ENCODE measurements around the gene TSHB. TPM values are rescaled to one million over a fixed set of nuclear protein-coding genes. Genes with fewer than 3 reads are reported as not detected.
"Not testable (repeated sequence)": the region's sequence is repeated elsewhere in the genome, so short reads cannot be mapped to it uniquely, and the experiment has no call there.

The TSHB gene
- under 1 TPM in 2 of 4 donors, not detected in 2; 0.43 to 0.89 TPM for polyA plus RNA-seq (ENCODE audit: insufficient read length in 4 of 4)

DNA sequence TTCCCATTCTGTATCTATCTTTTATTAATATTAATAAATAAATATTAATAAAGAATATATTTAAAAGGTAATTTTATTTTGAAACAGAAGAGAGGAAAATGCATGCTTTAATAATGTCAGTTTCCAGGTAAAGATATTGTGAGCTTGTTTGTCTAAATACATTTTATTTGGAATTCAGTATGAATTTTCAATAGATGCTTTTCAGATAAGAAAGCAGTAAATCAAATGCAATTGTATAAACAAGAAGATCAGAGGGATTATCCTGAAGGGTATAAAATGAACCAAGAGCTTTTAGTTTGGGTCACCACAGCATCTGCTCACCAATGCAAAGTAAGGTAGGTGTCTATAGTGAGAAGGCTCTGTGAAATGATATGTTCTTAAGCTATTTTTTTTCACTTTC, at the start of gene TSHB:
TSS of gene TSHB (plus strand) at position 301 of the 400 bp plus-strand sequence. CDS start 3,537 bp downstream, outside the sequence.
- DNase-seq (ENCODE audit: low read depth in 4 of 4, low spot score in 3 of 4): no peak

DNA sequence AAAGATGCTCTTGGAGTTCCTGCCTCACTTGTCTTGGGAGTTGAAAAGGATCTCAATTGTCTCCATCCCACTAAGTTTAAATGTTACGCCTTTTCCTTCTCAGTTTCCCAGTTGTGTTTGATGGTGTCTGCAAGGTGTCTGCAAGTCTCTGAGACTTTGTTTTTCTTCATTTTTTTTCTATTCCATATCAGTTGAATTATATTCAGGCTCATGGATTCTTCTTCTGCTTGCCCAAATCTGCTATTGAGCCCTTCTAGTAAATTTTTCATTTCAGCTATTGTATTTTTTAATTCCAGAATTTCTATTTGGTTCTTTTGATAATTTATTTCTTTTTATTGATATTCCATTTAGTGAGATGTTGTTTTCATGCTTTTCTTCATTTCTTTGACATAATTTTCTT, 47.4 kb upstream of the TSHB start:
- no peak for DNase-seq (ENCODE audit: low read depth in 4 of 4, low spot score in 3 of 4)

DNA sequence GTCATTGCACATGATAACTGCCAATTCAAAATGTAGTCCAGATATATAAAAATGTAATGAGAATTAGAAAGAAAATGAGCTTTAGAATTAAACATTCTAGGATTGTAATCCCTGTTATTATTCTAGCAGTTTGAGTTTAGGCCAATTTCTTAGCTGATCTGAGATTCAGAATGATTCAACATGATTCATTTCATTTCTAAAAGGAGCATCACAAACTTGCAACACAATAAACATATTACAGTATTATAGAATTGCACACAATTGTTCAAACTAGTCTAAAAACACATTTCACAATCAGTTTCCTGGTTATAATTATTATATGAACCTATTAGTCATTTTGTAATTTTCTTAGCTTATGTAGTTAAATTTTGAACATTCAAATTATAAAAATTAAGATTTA, 43.3 kb upstream of the TSHB start:
- DNase-seq (ENCODE audit: low read depth in 4 of 4, low spot score in 3 of 4): no peak

DNA sequence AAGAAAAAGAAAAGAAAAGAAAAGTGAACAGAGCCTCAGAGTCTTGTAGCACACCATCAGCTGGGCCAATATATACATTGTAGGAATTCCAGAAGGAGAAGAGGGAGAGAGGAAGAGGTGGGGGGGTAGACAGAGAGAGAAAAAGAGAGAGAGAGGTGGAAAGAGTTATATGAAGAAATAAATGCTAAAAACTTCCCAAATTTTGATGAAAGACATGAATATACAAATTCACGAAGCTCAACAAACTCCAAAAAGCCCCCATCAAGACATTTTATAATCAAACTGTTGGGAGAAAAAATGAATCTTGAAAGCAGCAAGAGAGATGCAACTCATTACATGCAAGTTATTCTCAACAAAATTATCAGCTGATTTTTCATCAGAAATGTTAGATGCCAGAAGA, 41.5 kb upstream of the TSHB start:
- DNase-seq (ENCODE audit: low read depth in 4 of 4, low spot score in 3 of 4): no peak

DNA sequence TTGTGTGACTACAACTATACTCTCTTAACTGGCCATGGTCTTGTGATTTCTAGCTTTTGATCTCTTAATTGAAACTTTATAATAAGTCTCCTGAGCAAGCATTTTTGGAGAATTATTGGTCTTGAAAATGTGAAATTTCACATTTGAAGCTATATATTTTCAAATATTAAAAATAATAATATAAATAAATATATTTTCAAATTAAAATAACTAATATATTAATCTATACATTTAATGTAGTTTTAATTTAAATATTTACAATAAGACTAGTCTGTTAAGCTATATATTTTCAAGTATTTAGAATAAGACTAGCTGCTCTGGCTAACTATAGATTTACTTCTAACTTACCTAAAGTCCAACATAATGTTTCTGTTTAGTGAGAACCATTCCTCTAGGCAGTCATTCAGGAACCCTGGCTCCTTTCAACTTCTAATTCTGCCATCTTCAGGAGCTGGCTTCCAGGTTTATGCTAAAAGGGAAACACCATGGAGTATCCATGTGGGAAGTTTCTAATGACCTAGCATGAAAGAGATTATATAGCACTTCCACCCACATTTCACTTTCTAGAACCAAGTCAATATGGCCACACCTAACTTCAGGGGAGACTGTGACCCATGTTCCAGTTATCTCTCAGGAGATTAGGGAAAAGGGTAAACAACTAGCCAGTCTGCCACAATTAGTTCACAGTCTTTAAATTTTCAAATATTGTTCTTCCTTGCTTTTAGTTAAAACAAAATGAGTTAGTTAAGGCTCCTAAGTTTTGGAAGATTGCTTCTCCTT, 31.9 kb upstream of the TSHB start:
- DNase-seq (ENCODE audit: low read depth in 4 of 4, low spot score in 3 of 4): no peak

DNA sequence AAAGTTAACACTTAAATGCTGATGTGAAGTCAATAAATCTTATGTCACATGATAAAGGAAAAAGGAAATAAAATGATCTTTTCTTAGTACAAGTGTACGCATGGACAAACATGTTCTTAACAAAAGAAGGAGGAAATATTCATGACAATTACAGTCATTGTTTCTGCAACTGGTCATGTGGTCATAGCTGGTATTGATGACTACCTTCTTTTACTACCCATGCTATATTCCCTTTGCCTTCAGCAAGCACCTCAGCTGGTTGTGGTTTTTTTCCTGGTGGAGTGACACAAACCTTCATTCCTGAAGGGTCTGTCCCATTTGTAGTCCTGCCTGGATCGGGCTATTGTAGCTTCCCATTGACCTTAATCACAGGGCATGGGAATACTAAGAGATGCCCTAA, 23.4 kb upstream of the TSHB start:
- DNase-seq (ENCODE audit: low read depth in 4 of 4, low spot score in 3 of 4): no peak

DNA sequence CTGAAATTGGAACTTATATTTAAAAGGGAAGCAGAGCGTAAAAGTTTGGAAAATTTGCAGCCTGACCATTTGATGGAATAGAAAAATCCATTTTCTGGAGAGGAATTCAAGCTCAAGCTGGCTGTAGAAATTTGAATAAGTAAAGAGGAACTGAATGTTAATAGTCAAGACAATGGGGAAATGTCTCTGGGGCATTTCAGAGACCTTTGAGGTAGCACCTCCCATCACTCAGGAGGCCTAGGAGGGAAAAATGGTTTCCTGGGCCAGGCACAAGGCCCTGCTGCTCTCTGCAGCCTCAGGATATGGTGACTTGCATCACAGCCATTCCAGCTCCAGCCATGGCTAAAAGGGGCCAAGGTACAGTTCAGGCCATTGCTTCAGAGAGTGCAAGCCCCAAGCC, 17.6 kb upstream of the TSHB start:
- DNase-seq (ENCODE audit: low read depth in 4 of 4, low spot score in 3 of 4): no peak

DNA sequence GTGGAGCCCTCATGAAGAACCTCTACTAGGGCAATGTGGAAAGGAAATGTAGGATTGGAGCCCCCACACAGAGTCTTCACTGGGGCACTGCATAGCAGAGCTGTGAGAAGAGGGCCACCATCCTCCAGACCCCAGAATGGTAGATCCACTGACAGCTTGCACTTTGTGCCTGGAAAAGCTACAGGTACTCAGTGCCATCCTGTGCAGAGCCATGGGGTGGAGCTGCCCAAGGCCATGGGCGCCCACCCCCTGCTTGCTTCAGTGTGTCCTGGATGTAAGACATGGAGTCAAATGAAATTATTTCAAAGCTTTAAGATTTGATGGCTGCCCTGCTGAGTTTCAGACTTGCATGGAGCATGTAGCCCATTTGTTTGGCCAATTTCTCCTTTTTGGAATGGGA, 17.2 kb upstream of the TSHB start:
- no peak for DNase-seq (ENCODE audit: low read depth in 4 of 4, low spot score in 3 of 4)

DNA sequence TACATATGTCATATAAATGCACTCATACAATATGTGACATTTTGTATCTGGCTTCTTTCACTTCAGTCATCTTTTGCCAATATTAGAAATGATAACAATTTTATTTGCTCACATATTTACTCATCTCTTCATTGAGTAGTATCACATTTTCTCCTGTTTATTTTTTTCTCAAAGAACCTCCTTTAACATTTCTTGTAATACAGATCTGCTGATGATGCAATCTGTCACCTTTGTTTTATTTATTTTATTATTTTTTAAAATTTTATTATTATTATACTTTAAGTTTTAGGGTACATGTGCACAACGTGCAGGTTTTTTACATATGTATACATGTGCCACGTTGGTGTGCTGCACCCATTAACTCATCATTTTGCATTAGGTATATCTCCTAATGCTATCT, 15.8 kb upstream of the TSHB start:
- no peak for DNase-seq (ENCODE audit: low read depth in 4 of 4, low spot score in 3 of 4)

DNA sequence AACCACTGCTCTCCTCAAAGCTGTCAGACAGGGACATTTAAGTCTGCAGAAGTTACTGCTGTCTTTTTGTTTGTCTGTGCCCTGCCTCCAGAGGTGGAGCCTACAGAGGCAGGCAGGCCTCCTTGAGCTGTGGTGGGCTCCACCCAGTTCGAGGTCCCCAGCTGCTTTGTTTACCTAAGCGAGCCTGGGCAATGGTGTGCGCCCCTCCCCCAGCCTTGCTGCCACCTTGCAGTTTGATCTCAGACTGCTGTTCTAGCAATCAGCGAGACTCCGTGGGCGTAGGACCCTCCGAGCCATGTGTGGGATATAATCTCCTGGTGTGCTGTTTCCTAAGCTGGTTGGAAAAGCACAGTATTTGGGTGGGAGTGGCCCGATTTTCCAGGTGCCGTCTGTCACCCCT, 10.1 kb upstream of the TSHB start:
- DNase-seq (ENCODE audit: low read depth in 4 of 4, low spot score in 3 of 4): not testable (repeated sequence)

DNA sequence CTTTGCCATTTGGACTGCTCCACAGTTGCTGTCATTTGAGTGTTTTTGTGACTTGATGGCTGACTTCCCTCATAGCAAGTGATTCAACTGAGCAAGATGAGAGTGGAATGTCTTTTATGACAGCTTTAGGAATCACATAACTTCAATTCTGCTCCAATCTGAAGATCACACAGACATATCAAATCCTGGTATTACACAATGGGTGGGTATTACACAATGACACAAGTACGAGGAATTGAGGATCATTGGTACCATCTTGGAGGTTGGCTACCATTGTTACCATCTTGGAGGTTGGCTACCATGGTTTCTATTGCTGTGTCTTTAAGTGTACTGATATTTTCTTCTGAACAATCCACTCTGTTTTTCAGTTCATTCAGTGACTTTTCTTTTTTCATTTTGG, 8.5 kb upstream of the TSHB start:
- no peak for DNase-seq (ENCODE audit: low read depth in 4 of 4, low spot score in 3 of 4)

DNA sequence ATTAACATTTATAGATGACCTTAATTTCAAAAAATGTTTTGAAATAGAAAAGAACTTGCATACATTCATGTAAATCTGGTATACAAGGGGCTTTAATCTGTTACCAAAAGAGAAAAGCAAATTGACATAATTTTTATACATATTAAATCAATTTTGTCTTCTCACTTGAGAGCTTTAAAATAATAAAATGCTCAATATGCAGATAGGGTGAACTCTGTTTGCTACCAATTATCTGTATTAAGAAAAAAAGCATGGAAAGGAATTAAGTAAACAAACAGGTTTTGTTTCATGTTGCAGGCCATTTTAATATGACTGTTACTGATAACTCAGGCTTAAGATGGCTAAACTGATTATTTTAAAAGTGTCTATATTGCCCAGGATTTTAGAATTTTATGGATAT, 6.0 kb upstream of the TSHB start:
- DNase-seq (ENCODE audit: low read depth in 4 of 4, low spot score in 3 of 4): no peak

DNA sequence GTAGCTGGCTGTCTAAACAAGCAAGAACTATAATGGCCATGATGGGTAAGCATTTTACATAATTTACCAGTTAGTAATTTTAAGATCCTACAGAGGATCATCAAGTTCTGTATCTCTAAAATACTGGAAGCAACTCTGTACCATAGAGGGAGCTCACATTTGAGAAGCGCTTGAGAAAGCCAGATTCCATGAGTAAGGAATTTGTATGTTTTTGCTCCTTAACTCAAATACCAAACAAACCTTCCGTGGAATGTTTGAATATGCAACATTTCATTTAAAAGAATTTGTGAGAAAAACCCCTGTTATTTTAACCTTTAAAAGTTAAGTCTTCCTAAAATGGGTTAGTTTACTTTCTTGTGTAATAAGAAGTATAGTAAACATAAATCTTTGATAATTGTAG, 2.0 kb downstream of the TSHB start:
- no peak for DNase-seq (ENCODE audit: low read depth in 4 of 4, low spot score in 3 of 4)

DNA sequence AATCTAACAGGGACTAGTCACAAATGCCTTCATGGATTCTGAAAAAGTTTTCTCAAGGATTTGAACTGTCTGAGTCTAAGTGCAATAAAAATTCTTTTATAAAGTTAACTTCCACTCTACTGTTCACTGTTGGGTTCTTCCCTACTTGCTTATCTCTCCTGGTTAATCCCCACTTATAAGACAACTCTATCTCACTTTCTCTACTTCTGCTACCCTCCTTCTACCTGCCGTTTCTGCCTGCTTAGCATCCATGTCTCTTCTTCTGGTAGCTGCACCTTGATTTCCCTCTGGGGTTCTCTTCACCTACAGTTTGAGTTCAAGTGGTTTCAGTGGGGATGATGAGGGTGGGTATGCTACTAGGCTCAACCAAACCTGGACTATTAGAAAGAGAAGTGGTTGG, 6.0 kb downstream of the TSHB start:
- no peak for DNase-seq (ENCODE audit: low read depth in 4 of 4, low spot score in 3 of 4)

DNA sequence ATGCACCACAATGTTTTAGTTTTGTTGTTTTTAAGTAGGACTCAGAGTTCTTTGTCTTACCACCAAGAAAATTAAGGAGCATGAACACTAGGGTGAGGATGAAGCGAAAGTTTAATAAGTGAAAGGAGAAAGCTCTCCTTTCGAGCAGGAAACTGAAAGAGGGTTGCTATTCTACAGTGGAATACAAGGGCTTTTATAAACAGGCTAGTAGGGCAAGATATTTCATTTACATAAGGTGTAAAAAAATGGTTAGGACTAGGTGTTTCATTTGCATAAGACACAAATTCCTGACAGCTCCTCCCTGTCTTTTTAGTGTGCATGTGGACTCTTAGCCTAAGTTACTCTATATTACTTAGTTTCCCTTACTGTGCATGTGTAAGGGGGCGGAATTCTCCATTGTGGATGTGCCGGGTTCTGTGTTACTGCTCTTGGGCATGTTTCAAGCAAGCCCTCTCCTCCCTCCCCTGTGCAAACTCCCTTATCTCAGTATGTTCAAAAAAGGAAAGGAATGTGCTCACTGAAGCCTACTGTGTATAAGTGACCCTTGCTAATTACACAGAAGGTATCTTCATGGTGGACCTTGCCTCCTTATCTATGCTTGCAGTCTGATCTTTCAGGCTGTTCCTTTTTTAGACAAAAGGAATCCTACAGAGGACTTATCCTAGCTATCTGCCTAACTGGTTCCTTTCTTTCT, 7.3 kb downstream of the TSHB start:
- no peak for DNase-seq (ENCODE audit: low read depth in 4 of 4, low spot score in 3 of 4)

DNA sequence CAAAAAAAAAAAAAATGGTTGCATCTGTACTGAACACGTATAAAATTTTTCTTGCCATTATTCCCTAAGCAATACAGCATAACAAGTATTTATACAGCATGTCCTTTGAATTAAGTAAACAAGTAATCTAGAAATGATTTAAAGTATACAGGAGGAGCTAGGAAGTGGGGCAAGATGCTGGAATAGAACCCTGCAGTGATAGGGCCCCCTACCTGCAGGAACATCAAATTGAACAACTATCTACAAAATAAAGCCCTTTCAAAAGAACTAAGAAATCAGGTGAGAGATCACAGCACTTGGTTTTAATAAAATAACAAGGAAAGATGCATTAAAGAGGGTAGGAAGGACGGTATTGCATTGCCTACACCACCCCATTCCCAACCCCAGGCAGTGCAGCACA, 10.9 kb downstream of the TSHB start:
- no peak for DNase-seq (ENCODE audit: low read depth in 4 of 4, low spot score in 3 of 4)

DNA sequence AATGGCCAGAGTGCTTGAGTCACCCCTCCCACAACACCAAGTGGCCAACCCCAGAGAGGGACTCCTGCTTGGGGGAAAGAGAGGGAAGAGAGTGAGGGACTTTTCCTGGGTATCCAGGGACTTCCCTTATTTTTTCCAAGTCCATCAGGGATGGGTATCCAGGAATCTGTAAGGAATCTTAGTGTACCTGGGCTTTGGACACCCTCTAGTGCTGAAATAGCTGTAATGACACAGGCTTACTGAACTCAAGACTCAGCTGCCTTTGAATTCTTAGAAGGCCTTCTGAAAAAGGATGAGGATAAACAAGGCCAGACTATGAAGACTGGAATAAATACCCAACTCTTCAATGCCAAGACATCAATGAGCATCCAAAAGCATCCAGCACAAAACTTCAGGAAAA, 12.0 kb downstream of the TSHB start:
- no peak for DNase-seq (ENCODE audit: low read depth in 4 of 4, low spot score in 3 of 4)

DNA sequence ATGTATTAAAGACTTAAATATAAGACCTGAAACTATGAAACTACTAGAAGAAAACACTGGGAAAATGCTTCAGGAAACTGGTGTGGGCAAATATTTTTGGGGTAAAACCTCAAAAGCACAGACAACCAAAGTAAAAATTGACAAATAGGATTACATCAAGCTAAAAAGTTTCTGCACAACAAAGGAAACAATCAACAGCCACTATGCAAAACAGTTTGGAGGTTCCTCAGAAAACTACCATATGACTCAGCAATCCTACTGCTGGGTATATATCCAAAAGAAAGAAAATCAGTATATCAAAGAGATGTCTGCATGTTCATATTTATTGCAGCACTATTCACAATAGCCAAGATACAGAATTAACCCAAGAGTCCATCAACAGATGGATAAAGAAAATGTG, 17.1 kb downstream of the TSHB start:
- no peak for DNase-seq (ENCODE audit: low read depth in 4 of 4, low spot score in 3 of 4)

DNA sequence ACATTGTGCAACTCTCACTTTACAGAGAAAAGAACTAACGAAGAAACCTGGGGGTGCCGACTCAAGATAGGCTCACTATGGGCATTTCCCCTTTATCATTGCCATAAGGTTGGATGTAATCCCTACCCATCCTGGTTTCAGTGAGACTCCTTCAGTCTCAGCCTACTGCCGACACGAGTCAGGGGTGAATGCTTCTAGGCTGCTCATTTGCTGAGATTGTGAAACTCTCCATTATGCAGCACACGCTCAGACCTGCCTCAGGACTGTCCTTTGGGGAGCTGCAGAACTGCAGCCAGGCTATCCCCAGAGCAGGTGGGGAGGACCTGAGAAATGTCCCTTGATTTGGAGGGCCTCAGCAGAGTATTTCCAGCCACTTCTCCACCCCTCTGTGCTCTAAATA, 22.2 kb downstream of the TSHB start:
- no peak for DNase-seq (ENCODE audit: low read depth in 4 of 4, low spot score in 3 of 4)

DNA sequence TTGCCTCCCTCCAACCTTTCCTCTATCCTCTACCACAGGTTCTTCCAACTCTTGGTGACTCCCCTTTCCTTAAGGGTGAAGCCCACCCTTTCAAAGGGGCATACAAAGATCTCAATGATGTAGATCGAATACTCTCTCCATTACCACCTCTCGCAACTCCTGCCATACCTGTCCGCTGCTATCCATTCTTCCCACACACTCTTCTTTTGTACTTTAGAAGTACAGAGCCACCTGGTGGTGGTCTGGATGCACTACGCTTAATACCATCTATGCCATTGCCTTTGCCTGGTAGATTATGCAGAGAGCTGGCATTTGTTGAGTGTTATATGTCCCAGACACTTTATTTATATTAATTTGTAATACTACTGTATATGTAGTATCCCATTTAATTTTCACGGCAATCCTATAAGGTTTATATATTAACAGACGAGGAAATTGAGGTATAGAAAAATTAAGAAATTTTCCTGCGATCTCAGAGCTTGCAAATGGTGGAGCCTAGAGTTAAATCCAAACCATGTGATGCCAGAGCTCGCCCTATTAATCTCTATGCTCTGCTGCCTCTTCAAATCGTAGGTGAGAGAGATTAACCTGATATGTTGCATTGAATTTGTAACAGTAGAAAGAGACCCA, 22.9 kb downstream of the TSHB start:
- peak in 3 of 4 donors; percentile 24 to 28 (median 26) for DNase-seq (ENCODE audit: low read depth in 4 of 4, low spot score in 3 of 4)

DNA sequence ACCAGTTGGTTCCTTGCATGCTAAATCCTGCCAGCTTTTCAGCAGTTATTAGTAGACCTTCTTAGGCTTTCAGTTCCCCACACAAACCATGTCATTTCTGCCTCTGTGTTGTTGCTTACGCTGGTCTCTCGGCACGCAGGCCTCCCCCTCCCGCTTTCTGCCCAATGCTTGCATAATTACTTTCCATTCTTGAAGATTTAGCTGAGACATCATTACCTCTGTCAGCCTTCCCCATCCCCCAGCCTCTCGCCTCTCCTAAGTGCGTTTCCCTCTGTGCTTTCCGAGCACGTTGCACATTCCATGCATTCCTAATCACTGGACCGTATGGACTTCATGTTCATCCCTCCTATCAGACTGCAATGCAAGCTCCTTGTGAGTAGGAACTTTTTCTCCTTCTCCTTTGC, 26.8 kb downstream of the TSHB start:
- peak; percentile 63 to 85 (median 72) for DNase-seq (ENCODE audit: low read depth in 4 of 4, low spot score in 3 of 4)
